SIG-M5 treated with dmso at 0.1 percent for 504 hours (cell line): ENCODE measurements around the gene NCOA1.
"Not testable (repeated sequence)": the region's sequence is repeated elsewhere in the genome, so short reads cannot be mapped to it uniquely, and the experiment has no call there.

Source experiments
- DNase-seq: peaks from one replicate; lab custom pipeline; 2025; ENCODE audit not compliant: unreplicated experiment; lab: John Stamatoyannopoulos, UW

The NCOA1 gene

DNA sequence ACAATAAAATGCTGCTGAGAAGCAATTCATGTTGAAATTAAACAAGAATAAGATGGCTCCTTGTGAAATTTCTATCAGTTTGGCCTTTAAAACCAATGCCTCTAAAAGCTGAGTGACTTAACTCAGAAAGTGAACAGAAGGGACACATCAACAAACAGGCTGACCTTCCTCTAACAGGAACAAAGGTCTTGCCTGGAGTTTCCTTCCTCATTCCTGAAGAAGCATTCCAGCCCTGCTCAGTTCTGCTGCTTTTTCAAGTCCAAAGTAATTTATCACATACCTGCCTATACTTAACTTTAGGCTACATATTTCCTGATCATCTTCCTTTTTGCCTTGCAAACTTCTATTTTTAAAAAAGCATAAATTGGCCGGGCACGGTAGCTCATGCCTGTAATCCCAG is 288.1 kb downstream of the NCOA1 start:
- no peak for DNase-seq

DNA sequence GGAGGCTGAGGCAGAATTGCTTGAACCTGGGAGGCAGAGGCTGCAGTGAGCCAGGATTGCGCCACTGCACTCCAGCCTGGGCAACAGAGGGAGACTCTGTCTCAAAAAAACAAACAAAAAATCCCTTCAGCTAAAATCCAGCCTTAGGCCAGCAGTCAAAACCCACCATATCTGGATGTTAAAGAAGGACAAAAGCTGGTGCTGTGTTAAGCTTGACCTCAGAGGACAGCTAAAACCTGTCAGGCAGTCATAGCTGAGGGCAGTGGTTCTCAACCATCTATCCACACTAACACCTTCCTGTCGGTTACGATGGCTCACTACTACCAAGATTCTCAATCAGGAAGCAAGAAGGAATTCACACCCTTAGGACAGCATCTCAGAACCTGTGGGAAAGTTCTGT is 292.6 kb downstream of the NCOA1 start:
- DNase-seq = no peak

DNA sequence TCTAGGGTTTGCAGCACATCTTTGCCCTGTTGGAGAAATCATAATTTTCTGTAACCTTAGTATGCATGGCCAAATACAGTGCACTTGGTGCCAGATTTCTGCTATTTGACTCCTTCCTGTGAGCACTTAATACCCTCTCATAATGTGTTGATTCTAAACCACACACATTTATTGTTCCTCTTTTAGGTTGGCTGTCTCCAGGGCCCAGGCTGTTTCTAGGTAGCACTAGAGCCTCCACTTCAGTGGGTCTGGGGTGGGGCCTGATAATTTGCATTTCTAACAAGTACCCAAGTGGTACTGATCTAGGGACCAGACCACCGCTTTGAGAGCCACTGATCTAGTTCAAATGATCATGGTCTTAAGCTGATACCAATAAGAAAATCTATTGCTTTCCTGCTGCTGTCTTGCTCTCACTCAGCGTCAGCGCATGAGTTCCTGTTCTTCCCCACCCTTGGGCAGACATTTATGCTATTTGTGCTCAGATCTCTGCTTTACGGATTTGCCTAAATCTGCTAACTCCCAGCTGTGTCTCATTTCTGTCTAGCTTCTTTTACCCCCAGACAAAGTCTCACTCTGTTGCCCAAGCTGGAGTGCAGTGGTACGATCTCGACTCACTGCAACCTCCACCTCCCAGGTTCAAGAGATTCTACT is 294.7 kb downstream of the NCOA1 start:
- DNase-seq = peak; percentile 20

DNA sequence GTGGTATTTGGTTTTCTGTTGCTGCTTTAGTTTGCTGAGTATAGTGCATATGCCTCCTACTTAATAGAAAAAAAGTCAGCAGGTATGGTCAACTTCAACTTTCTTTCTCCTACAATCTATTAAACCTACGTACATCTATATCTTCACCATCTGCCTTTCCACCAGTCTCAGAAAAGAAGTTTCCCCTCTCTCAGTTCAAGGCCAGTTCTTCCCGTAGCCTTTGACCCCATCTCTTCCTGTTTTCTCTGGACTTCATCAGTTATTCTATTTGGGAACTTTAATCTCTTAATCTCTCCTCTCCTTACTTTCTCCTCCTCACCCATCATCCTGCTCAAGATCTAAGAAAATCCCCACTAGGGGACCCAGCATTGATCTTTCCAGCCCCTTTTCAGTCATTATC is 296.5 kb downstream of the NCOA1 start:
- DNase-seq = no peak

DNA sequence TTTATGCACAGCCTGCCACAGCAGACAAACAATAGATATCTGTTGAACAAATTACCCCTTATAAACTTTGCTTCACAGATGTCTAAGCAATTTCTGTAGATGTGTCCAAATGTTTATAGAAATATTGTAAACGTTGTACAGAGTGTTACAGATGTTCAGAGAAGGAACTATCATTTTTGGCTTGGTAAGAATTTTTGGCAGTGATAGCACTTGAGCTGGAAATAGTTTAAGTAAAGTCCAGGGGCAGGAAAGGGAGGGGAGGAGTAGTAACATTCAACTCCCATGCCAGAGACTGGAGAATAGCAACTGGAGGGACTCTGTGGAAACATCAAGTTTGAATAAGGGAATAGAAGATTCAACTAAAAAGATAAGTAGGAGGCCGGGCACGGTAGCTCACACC is 297.8 kb downstream of the NCOA1 start:
- no peak for DNase-seq

DNA sequence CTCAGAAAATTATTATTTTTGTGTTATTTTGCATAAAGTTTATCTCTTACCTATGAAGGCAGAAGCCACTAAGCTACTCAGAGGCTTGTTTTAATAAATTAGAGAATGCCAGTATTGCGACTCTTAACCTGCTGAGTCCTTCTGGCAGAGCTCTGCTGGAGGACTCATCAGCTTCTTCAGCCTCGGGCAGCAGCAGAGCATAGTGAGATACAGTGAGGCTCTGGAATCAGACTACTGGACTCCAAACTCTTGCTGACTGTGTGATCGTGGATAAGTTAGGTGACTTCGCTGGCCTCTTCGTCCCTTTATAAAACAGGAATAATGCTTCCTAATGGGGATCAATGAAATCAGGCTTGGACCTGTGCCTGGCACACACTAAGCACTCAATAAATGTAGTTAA is 300.4 kb downstream of the NCOA1 start:
- DNase-seq = no peak

DNA sequence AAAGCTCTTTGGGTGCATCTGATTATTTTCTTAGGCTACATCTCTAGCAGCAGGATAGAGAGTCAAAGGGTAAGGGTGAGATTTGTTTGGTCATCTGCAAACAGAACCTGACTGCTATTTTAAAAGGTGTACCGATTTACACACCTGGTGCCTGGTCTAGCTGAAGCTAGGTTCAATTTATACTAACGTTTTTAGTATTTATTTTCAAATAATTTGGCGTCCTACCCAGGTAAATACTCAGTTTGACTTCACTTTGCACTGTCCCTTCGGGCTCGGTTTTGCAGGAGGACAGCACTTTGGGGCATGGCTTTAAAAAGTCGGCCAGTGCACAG is 301.5 kb downstream of the NCOA1 start:
- DNase-seq = no peak

DNA sequence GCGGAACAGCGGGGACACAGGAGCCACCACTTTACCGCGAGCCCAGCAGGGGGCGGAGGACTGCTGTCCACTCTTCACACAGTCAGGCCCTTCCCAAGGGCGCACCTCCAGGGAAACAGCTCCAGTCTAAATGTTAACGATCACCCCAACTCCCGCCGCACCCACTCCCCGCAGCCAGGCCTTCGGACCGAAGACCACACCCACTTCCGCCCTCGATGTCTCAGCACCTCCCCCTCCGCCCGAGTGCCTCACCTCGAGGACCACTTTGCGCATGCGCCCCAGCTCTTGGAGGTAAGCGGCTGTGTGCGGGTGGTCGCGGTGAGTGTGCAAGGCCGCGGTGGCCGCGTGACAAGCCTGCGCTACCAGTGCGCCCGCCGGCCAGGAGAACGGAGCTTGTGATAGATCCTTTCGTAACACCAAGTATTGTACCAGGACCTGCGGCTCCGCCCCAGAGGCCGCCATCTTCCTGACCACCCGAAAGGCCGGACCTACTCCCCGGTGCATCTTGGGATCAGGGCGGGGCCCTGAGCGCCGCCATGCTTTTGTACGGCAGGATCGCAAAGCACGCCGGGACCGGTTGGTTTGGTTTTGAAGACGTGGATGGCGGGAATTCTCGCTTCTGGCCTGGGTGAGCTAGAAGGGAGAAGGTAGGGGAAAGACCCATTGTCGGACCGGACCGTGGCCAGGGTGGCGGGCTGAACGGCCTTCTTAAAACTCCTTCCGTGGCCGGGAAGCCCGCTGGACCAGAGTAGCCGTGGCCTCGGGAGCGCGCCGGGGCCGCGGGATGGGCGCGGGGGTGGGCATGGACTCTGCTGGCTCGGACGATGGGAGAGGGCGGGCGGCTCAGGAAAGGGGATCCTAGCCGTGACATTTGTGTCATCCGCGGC is 302.1 kb downstream of the NCOA1 start, which contains the start of the genes CENPO and PTRHD1:
Gene CENPO (plus strand): TSS at position 552 of the 887 bp plus-strand sequence. CDS start 495 bp downstream, outside the sequence.
Gene PTRHD1 (minus strand): TSS at position 518 of the 887 bp plus-strand sequence. CDS start 14 bp downstream, at position 504.
- peak; percentile 96 for DNase-seq

DNA sequence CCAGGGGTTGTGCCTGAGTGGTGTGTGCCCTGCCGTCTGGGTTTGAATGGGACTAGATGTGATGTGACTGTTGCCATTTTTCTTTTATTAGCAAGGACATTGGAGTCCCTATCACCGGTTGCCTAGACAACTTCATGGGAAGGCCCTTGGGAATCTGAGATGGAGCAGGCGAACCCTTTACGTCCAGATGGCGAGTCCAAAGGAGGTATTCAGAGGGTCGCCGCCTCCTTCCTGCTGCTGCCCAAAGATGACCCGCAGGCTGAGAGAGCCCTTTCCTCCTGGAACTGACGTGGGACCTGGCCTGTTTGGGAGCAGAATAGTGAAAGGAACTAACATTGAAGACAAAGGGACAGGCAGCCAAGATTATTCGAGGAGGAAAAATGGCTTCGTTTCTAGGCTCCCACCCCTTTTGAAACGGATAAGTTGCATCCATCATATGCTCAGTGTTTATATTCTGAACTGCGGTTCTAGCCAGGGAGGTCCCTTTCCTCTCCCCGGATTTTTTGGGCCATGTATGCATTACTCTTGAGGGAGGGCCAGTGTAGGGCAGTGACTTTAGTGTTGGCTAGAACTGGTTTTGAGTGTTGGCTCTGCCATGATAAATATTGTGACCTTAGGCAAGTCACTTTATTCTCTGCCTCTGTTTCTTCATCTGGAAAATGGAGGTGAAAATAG is 302.8 kb downstream of the NCOA1 start:
- peak; percentile 32 for DNase-seq

DNA sequence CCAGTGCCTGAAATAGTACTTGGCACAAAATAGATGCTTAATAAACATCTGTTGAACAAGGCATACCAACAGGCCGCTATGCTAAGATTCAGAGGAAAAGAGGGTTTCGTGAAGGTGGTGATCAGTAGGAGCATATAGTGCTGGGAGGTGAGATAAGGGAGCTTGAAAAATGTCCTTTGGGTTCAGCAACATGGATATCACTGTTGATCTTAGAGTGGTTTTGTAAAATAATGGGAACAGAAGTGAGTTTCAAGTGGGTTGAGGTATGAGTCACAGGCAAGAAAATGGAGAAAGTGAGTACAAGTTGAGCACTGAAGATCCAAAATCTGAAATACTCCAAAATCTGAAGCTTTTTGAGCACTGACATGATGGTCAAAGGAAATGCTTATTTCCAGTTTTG is 306.6 kb downstream of the NCOA1 start:
- DNase-seq = no peak

DNA sequence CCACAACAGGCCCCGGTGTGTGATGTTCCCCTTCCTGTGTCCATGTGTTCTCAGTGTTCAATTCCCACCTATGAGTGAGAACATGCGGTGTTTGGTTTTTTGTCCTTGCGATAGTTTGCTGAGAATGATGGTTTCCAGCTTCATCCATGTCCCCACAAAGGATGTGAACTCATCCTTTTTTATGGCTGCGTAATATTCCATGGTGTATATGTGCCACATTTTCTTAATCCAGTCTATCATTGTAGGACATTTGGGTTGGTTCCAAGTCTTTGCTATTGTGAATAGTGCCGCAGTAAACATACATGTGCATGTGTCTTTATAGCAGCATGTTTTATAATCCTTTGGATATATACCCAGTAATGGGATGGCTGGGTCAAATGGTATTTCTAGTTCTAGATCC is 309.4 kb downstream of the NCOA1 start:
- not testable (repeated sequence) for DNase-seq

DNA sequence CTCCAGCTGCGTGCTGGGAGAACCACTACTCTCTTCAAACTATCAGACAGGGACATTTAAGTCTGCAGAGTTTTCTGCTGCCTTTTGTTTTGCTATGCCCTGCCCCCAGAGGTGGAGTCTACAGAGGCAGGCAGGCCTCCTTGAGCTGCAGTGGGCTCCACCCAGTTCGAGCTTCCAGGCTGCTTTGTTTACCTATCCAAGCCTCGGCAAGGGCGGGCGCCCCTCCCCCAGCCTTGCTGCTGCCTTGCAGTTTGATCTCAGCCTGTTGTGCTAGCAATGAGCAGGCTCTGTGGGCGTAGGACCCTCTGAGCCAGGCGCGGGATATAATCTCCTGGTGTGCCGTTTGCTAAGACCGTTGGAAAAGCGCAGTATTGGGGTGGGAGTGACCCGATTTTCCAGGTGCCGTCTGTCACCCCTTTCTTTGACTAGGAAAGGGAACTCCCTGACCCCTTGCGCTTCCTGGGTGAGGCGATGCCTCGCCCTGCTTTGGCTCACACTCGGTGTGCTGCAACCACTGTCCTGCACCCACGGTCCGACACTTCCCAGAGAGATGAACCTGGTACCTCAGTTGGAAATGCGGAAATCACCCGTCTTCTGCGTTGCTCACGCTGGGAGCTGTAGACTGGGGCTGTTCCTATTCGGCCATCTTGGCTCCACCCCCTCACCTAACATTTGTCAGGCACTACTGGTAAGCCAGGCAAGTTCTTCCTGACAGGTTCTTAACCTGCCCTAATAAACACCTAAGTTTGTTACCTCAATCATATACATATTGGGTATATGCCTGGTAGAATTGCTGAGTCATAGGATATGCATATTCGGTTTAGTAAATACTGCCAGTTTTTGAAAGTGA is 315.0 kb downstream of the NCOA1 start:
- DNase-seq = not testable (repeated sequence)

DNA sequence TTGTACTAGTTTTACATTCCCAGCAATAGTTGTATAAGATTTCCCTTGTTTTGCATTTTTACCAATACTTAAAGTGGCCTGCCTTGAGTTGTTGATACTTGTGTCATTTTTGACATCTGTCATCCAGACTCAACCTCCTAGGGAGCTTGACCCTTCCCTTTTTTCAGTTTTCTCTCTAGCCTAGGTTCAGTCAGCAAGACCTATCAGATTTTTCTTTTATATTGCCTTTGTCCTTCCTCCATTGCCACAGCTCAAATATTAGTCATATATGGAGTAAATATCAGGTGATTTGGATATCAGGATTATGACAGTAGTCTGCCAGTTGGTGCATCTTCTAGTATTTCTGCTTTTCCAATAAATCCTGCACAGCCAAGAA is 315.6 kb downstream of the NCOA1 start:
- DNase-seq = no peak

DNA sequence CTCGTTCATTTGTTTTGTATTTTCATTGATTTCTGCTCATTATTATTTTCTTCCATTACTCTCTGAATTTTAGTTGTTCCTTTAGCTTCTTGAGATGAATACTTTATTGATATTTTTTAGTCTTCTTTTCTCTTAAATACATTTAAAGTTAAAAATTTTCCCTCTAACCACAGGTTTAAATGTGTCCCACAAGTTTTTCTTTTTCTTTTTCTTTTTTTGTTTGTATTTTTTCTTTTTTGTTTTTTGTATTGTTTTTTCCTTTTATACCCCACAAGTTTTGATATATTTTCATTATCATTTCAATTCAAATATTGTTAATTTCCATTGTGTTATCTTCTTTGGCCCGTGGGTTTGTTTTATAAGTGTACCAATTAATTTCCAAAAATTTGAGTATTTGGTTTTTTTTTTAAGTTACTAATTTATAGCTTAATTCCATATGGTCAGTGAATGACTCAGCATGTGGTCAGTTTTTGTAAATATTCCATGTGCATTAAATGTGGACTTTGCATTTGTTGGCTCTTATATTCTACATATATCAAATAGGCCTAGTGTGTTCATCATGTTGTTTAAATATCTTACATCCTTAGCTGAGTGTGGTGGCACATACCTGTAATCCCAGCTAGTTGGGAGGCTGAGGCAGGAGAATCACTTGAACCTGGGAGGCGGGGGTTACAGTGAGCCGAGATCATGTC is 318.4 kb downstream of the NCOA1 start:
- DNase-seq = no peak

DNA sequence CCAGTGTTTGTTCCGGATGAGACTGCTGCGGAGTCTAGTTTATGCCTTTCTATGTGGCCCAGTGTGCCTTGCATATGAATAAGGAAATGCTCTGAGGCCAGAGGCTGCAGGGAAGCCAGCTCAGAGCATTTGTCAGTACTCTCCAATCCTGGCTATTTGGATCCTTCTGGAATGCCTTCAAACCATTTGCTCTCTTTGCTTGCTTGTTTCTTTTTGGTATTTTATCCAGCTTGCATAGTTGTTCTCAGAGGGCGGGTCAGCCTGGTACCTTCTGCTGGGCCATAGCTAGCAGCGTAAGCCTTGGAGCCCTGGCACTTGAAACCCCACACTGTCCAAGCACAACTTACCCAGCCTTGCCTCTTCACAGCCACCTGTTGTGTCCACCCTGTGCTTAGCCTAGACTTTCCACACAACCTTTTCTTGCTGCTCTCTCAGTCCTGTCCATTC is 322.7 kb downstream of the NCOA1 start:
- DNase-seq = no peak

DNA sequence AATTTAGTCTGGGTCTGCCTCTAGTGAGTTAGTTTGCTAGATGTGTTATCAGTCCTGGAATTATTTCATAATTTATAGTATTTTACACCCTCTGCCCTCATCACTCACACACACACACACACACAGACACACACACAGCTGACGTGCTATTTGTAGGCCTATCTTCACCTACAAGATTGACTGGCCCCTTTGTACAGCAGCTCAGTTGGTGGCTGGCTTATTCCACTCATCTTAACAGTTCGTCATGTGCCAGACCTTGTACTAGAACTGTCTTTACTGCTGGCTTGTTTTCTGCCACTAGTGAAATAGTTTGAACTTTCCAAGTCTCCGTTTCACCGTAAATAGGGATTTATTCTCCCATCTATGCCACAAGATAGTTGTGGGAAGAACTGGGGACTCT is 323.5 kb downstream of the NCOA1 start:
- no peak for DNase-seq

DNA sequence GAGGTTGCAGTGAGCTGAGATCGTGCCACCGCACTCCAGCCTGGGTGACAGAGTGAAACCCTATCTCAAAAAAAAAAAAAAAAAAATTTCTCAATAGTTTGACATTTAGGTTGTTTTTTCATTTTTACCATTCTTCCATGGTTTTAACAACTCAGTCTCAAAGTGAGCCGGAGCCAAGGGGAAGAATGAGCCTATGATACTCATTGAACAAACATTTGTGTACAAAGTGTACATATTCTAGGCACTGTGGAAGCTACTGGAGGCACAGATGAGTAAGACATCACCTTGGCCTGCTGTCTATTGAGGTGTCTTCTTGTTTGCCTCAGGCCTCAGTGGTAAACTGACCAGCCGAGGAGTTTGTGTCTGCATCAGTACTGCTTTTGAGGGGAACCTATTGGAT is 324.1 kb downstream of the NCOA1 start:
- no peak for DNase-seq

DNA sequence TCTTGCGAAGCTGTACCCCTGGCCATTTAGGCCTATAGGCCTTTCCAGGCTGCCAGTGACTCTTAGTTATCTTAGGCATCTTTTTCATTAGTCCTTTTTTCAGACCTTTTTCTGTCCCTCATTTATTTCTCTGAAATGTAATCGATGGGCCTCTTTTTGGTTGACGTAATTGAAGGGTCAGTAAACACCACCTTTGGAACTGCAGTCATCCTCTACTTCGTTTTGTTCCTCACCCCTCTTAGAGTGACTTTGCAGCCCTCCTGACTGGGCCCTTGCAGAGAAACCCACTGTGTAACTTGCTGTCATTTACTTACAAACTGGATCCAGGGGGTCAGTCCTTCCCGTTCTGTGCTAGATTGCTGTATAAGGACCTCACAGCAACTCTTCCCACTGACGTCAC is 325.4 kb downstream of the NCOA1 start:
- DNase-seq = no peak

DNA sequence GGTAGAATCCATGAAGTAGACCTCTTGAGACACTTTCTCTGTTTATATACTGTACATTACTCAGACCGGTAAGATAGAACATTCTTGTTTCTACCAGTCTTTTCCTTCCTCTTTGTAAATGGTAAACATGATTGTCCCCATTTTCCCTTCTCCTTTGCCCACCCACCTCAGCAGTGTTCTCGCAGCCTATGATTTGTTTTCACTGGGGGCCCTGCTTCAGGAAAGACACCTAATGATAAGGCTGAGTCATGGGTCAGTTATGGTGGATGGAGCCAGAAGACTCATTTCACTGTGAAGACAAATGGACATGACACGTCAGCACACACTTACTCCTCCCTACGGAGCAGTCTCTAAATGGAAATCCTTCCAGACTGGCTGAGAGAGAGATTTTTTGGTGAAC is 325.8 kb downstream of the NCOA1 start:
- DNase-seq = no peak

DNA sequence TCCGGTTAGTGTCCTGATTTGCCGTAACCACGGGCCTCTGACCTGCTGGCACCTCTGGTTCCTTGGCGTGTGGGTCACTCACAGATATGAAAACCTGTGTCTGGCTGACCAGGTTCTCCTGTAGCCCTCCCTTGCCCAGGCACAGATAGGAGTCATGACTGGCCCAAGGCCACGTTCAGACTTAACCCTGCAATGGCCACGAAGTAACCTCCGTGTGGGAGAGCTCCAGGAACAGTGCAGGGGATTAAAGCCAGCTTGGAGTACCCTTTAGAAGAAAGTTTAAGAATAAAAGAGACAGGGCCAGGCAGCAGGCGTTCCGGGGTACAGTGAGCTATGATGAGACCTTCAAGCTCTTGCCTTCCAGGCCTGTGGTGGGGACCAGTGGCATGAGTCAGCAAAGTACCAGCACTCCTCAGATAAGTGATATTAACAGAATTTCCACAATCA is 327.7 kb downstream of the NCOA1 start:
- no peak for DNase-seq
